Stimulated activated CD8-positive, alpha-beta memory T cell treated with anti-CD3 and anti-CD28 coated beads, Interleukin-7, amount 100 ng/mL, for 4 hours (primary cell): Measurements from ENCODE around the gene TXLNG.

ENCODE experiments used
- DNase-seq, 2 donors: peaks; one replicate each; pipeline ENCODE4 v3.0.0-alpha.2; 2020; ENCODE audit warnings: low read depth in 2 of 2

The TXLNG gene

DNA sequence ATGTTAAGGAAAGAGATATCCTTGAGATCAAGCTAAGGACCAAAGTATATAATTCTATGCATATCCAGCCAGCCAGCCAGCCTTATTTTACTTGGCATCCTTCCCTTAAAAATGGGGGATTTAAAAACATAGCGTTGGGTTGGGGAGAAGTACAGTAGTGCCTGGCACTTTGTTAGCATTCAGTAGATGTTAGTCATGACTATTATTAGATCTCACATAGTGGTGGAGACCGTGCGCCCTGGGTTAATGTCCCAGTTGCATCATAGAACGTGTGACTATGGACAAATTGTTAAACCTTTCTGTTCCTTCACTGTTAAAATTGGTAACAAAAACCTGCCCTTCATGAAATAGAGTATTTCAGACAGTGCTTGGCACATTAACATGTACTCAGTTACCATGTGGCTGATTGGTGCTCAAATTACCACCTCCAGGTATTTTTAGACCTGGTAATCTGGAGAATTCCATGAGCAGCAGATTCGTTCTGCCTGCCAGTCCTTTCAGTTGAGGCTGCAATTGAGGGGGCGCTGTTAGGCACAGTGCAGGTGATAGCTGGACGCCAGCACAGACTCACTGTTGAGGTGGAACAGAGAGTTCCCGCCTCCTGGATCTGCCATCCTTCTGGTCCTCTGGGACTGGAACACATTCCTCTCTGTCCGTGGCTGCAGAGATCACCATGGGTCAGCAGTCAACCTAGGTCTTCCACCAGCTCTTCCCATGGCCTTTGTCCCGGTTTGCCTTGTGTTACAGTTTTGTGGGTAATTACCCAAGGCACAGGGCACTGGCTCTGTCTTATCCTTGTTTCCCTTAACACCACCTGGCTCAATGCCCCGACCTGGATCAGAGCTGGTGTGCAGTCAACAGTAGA, 52.2 kb downstream of the TXLNG start:
- DNase-seq: no peak

DNA sequence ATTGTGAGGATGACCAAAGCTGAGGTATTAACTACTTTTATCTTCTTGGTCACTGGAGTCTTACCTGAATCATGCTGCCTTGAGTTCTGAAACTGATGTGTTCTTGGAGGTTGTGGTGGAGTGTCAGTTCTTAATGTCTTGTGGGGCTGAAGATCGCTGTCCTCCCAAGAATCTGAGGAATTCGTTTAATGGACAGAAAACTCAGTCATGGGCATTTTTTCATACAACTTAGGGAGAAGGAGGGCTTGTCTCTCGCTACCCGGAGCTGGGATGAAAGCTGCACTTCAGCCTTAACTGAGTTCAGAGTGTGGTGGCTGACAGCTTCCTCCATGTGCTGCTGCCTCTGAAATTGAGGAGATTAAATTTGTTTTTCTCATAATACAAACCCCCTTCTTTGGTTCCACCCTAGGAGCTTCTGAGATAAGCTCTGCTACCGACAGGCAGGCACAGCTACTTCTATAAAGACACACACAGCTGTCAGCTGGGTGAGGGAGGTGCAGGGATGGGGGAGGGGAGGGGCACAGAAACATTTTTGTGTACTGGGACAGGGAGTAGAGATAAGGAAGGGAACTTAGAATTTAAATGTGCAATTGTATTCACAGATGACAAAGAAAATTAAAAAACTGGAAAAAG, 53.1 kb downstream of the TXLNG start:
- DNase-seq: no peak

DNA sequence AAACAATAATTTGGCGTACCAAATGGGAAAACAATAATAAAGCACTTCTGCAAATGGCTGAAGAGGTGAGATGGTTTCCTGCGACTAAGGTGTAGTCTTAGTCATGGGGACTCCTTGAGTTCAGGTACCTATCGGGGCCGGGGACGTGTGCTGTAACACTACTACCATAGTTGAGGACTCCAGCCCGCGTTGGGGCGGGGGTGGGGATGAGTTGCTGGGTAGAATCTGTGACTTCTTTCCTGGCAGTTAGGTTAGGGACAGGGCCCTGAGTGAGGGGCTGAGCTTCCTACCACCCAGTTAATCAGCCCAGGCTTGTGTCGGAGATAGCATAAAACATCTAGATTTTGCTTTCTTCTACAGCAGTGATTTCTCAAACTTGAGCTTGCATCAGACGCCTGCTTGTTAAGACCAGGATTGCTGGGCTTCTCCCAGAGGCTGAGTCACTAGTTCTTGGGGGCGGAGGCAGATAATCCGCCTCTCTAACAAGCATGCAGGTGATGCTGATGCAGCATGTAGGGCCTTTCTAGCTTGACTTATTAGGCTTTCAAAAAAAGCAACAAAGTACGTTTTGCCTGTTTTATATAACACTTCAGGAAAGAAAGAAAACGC, 53.7 kb downstream of the TXLNG start:
- no peak for DNase-seq

DNA sequence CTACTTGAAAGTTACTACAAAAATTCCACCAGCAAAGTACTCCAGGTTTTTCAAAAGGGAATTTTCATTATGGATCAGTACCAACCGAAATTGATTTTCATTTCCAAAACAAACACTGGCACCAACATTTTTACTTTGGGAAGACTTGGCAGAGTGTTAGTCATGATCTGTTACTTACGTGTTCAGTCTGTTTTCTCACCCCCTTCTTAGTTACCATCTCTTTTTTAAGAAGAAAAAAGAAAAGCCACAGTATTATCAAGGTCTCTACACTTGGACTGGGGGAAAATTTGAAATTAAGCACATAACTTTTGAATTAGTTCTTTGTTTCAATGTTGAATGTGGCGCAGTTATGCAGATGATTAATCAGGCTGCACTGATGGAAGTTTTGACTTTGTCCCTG, 56.4 kb downstream of the TXLNG start:
- no peak for DNase-seq

DNA sequence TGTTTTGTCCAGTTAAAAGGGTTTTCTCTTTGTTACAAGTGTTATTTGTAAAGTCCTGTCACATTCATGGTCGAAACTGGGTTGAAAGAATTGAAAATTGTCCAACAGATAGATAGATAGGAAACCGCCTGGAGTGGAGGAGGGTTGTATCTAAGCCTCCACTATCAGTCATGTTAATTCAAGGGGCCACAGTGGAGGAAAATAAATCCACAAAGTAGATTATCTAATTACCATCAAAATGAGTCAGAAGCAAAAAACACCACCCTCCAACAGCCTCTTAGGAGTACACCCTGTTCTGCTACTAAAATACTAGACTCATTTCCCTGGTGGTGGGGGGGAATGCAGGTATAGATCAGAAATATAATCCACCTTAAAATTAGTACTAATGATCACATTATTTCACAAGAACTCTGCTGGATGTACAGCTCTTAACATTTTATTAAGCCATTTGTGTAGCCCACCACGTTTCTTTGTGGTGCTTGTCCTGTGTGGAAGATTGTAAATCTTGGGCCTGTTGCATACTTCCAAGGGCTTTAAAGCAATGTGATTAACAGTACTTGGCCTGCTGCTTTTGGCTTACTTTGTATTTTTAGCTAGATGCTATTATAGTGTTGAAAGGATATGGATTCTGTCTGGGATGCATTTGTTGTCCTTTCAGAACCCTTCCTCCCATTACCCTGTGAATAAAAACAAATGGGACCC, 57.1 kb downstream of the TXLNG start:
- no peak for DNase-seq

DNA sequence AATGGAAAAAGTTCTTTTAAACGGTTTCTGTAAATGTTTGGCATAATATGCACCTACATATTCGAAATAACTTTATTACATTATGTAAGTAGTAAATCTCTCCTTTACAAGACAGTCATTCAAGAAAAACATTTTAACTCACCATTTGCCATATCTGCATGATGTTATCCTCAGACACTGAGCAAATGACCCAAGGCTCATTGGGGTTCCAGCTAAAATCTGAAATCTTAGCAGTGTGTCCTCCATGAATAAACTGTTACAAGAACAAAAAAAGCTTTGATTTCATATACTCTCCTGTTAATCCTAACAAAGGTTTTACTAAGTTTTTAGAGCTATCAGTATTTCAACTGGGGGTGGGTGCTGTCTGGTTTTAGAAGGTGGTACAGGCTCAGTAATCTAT, 59.4 kb downstream of the TXLNG start:
- DNase-seq: no peak

DNA sequence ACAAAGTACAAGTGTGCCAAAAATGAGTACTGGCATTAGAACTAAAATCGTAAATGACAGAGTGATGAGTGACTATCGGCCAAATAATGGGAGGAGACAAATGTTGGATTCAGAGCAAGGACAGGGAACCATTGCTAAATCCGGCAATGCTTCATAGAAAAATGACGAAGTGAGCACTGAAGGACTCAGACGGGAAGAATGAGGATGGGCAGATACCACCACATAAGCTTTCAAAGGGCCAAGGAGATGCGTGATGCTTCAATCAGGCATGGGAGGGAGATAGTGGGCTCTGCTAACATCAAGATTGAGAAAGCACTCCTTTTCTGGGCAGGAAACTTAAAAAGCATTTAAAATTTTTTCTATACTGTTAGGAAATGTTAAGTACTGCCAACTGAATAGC, 62.3 kb downstream of the TXLNG start:
- DNase-seq: no peak

DNA sequence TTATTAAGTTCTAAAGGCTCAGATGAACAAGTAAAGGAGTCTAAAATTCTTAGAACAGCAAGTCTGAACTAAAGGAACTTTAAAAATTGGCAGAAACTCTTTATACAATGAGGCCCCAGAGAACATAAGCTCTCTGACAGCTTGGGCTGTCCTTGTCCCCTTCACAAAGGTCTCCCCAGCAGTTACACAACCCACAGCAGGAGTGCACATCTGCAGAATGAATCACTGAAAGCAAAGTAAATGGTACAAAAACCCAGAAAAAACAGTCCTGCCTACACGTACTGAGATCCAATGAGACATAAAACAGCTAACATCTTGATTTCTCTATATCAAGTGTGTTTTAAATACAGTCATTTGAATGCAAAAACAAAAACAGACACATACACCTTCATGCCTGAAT, 65.2 kb downstream of the TXLNG start:
- DNase-seq: no peak

DNA sequence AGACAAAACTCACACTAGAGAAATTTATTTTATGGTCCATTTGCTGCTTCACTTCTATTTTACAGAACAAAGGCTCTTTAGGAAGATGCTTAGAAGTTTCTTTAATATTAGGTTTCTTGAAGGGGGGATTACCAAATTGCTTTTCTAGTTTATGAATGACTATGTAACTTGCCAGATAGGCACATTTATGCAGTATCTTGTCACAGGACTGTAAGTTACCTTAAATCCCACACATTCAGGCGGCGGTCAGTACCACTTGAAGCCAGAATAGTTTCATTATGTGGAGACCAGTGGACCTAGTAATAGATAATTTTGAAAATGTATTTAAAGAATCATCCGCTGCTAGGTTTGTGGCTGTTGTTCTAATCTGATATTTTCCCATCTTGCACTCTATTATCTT, 65.6 kb downstream of the TXLNG start:
- no peak for DNase-seq

DNA sequence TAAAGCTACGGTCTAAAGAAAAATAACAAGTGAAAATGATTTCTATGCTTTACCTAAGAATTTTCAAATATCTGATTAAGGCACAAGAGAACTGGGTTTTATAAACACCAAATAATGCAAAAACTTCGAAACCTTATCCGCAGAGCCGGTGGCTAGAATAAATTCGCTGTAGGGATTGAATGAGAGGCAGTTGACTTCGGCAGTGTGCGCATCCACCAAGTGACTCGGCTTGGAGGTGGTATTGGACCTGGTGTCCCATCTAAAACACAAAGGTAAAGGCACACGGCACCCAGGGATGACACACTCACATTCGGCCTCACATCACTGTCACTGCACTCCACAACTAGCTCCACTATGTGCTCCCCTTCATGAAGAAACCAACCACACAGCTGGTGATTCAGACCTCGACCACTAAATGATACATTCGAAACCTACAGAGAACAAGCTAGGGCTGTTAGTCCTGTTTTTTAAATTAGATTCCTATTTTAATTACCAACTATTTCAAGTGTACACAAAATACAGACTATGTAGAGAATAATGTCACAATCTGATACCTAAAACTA, 66.4 kb downstream of the TXLNG start:
- no peak for DNase-seq

DNA sequence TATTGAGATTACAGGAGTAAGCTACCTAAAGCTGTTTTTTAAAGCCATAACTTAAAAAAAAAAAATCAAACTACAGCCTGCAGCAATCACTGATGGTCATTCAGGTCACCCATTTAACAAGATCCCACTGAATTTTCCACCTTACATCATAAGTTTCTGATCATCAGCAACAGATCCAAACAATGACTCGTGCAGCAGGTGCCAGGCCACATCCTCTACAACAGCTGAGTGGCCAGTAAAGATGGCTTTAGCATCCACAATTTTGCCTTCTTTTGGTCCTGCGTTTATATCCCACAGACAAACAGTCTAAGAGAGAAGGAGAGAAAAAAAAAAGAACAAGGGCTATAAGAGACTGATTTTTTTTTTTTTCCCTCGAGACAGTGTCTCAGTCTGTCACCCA, 67.3 kb downstream of the TXLNG start:
- no peak for DNase-seq

DNA sequence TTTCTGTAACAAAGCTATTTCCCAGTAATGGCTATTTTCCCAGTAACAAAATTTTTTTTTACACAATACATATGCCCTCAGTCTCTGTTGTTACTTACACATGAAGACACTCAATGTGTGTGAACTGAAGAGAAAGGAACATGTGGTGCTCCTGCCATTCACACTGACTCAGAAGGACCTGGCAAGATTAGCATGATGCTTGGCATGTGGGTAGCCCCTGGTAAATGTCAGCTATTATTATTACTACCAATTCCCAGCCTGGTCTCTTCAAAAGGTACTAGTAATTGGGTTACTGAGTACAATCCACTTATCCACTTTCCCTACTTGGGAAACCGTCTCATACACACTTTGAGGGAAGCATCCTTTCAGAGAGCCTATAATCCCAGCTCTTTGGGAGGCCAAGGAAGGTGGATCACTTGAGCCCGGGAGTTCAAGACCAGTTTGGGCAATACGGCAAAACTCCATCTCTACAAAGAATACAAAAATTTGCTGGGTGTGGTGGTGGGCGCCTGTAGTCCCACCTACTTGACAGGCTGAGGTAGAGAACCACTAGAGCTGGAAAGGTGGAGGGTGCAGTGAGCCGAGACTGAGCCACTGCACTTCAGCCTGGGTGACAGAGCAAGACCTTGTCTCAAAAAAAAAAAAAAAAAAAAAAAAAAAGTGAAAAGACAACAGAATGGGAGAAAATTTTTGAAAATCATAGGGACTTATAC, 69.3 kb downstream of the TXLNG start:
- DNase-seq: no peak

DNA sequence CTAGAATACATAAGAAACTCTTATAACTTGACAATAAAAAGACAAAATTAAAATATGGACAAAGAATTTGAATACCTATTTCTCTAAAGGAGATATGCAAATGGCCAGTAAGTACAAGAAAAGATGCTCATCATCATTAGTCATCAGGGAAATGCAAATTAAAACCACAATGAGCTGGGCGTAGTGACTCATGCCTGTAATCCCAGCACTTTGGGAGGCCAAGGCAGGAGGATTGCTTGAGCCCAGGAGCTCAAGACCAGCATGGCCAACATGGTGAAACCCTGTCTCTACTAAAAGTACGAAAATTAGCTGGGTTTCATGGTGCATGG, 69.8 kb downstream of the TXLNG start:
- DNase-seq: peak in 1 of 2 donors; percentile 13

DNA sequence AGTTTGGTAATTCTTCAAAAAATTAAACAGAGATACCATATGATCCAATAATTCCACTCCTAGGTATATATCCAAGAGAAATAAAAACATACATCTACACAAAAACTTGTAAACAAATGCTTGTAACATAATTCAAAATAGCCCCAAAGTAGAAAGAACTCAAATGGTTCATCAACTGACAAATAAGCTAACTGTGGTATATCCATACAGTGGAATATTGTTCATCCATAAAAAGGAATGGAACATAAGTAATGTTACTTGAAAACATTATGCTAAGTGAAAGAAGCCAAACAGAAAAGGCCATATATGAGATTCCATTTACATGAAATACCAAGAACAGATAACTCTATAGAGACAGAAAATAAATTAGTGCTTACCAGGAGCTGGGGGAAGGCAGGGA, 70.5 kb downstream of the TXLNG start:
- DNase-seq: no peak

DNA sequence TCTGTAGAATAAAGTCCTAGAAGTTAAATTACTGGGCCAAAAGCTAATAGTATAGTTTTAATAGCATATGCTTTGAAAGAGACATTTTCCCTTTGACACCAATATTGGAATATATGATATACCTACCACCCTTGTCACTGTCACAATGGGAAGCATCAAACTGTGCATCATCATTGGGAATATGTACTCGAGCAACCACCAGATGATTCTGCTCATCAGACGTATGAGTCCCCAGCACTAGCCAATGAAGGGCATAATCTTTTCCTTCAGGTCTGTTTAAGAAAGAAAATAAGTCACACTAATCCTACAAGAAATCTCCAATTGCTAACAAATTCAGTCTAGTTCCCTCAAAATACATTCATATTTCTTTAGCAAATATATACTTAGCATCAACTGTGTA, 76.6 kb downstream of the TXLNG start:
- DNase-seq: no peak

DNA sequence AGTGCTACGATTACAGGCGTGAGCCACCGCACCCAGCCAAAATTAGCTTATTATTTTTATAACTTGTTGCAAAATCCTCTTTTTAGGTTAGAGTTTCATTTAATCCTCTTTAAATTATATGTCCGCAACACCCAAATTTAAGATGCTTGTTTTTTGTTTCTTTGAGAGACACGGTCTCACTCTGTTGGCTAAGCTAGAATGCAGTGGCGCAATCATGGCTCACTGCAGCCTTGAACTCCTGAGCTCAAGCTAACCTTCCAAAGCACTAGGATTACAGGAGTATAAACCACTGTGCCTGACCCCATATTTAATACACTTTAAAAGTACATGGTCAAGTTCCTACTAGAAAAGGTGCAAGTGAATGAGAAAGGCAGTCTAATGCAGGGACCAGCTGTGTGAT, 81.7 kb downstream of the TXLNG start:
- DNase-seq: no peak

DNA sequence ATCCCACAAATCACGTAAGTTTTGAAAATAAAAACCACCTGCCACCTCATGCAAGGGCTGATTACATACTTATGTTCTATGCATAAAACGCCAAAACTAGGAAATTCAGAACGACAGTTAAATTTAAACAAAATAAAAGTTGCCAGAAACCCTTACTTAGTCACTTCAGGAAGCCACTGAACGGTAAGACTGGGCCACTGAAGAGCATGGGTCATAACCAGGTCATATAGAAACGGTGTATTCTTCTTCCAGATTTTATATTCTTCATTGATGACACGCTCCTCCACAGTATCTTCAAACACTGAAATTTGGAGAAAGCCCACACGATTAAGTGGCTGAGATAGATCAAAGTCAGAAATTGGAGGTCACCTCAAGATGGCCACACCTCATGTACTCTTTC, 82.7 kb downstream of the TXLNG start:
- no peak for DNase-seq

DNA sequence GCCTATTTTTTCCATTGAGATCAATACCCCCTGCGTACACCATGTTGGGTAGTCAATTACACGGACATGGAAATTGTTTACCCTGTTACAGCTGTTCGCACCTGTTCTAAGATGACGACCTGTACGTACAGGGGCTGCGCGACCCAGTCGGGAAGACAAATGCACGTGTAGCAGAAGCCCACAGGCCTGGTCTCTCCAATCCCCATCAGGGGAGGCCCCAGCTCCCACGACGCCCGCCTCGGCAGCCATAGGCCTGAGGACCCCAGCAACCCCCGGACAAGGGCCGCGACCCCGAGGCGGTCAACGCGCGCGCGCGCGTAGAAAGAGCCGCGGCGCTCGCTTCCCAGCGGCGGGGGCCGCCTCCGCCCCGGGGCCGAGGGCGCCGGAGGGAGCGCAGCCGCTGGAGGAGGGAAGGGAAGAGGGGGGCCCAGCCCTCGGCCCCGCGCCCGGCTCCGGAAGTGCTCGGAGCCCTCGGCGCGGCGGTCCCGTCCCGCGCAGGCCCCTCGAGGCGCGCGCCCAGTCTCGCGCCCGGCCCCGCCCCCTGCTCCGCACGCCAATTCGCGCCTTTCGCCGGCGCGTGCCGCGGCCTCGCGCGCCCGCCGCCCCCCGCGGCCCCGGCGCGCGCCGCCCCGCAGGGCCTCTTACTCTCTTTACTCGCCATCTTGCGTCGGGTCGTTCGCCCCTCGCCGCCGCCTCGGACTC, 83.3 kb downstream of the TXLNG start:
- DNase-seq: peak in 1 of 2 donors; percentile 54

DNA sequence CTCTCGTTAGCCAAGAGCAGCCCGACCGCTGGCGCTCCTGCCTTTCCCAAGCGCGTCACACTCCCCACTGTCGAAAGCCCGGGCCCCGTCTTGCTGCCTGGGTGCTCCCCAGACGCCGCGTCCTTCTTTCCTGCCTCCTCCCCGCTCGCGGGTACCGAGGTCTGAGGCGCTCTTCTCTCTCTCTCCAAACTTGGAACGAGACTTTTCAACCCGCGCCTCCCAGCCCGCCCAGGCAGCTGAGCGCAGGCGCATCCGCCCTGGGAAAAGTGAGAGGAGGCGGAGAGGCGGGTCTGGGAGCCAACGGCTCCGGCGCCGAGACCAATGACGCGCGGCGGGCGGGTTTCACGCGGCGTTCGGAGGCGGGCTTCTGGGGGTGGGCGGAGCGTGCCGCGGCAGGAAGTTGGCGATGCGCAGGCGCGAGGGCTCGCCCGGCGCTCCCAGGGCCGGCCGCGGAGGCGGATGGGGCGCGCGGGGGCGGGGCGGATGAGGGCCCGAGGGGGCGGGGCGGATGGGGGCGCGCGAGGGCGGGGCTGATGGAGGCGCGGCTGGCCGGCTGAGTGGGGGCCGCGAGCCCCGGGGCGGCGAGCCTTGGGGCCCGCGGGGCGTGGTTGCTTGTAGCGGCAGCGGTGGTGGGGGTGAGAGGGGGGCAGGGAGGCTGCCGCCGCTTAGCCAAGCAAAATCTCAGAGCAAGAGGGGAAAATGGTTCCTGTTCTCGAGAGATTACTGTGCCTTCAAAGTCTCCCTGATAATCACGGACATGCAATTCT, 84.0 kb downstream of the TXLNG start, which contains the start of gene RBBP7:
TSS of gene RBBP7 (minus strand) at position 268 of the 767 bp plus-strand sequence. CDS start 309 bp downstream, outside the sequence.
- DNase-seq: peak; percentile 81 to 92
